H1 (cell line): ENCODE data around the gene NELFE. TPM values are rescaled to one million over a fixed set of nuclear protein-coding genes. Genes with fewer than 3 reads are reported as not detected.
A peak's percentile ranks its signal among the peaks of the same experiment; 100 is the strongest.

Experiments
- CTCF ChIA-PET: fragments of 300-600 bp; sonication (Branson Sonifier 250); formaldehyde crosslinking; loops from one replicate; lab custom pipeline; 2021; ENCODE audit not compliant: partially characterized antibody; lab: Charles Lee
- POLR2A ChIA-PET: fragments of 300-600 bp; sonication (Branson Sonifier 250); formaldehyde crosslinking; loops from one replicate; lab custom pipeline; 2021; ENCODE audit warnings: inconsistent platforms; ENCODE audit not compliant: partially characterized antibody; lab: Charles Lee
- DNase-seq, 2 experiments: peaks; one replicate each; pipeline versions ENCODE4 v3.0.0 to v3.0.0-alpha.2; 2010 to 2022; ENCODE audit warnings: low spot score in 2 of 2, low read depth in 1 of 2, mixed read lengths in 1 of 2
- FAIRE-seq: peaks from 2 replicates; lab custom pipeline; 2011; peaks lifted over from hg19 to GRCh38; lab: Jason Lieb, UNC
- H2AFZ ChIP-seq: 2 replicates; pipeline ENCODE4 v1.8.1; 2012; ENCODE audit warnings: low read length, inconsistent platforms
- H2AK5ac ChIP-seq: 2 replicates; pipeline ENCODE4 v1.6.1; 2013; ENCODE audit warnings: low read depth, low read length
- H2BK120ac ChIP-seq: replicated peaks from 2 replicates; pipeline ENCODE3; 2013; ENCODE audit warnings: low read depth, low read length, inconsistent platforms
- H2BK12ac ChIP-seq: 2 replicates; pipeline ENCODE4 v1.6.1; 2013; ENCODE audit warnings: low read depth, low read length
- H2BK15ac ChIP-seq: 2 replicates; pipeline ENCODE4 v1.6.1; 2013; ENCODE audit warnings: low read length
- H2BK20ac ChIP-seq: 2 replicates; pipeline ENCODE4 v1.6.1; 2013; ENCODE audit warnings: low read length
- H2BK5ac ChIP-seq: 2 replicates; pipeline ENCODE4 v1.6.1; 2013; ENCODE audit warnings: low read depth, low read length
- H3K14ac ChIP-seq: 2 replicates; pipeline ENCODE4 v1.6.1; 2013; ENCODE audit warnings: inconsistent platforms; ENCODE audit not compliant: insufficient read length
- H3K18ac ChIP-seq: 2 replicates; pipeline ENCODE4 v1.6.1; 2013; ENCODE audit warnings: low read length; ENCODE audit errors: extremely low read depth
- H3K23ac ChIP-seq: 2 replicates; pipeline ENCODE4 v1.6.1; 2013; ENCODE audit warnings: inconsistent platforms; ENCODE audit not compliant: insufficient read length
- H3K23me2 ChIP-seq: 2 replicates; pipeline ENCODE4 v1.6.1; 2013; ENCODE audit warnings: low read depth, low read length
- H3K27ac ChIP-seq: 2 replicates; pipeline ENCODE4 v1.6.1; 2011; ENCODE audit warnings: low read depth, low read length, inconsistent platforms
- H3K27me3 ChIP-seq, 4 experiments: replicated peaks in 1 of 4; 1 replicate in 1 of 4; 2 replicates in 3 of 4; pipeline versions ENCODE4 v1.6.1 to v1.8.1; 2011 to 2013; ENCODE audit warnings: low read length in 3 of 4, mild to moderate bottlenecking in 3 of 4, inconsistent platforms in 2 of 4, mixed read lengths in 2 of 4, moderate library complexity in 1 of 4; ENCODE audit not compliant: control insufficient read depth in 3 of 4, insufficient read depth in 3 of 4; ENCODE audit errors: extremely low read depth in 1 of 4
- H3K36me3 ChIP-seq, 4 experiments: 2 replicates each; pipeline versions ENCODE4 v1.6.1 to v1.8.1; 2011 to 2013; ENCODE audit warnings: mild to moderate bottlenecking in 4 of 4, low read length in 3 of 4, moderate library complexity in 2 of 4, control low read depth in 1 of 4, inconsistent platforms in 1 of 4; ENCODE audit not compliant: insufficient read depth in 4 of 4, control insufficient read depth in 2 of 4
- H3K4ac ChIP-seq: replicated peaks from 2 replicates; pipeline ENCODE3; 2013; ENCODE audit warnings: low read length, low read depth, mixed read lengths, inconsistent platforms; ENCODE audit not compliant: insufficient read length
- H3K4me1 ChIP-seq, 4 experiments: replicated peaks in 1 of 4; 1 replicate in 1 of 4; 2 replicates in 3 of 4; pipeline versions ENCODE4 v1.6.1 to v1.8.1; 2011 to 2013; ENCODE audit warnings: low read length in 3 of 4, inconsistent platforms in 2 of 4, mixed read lengths in 1 of 4; ENCODE audit not compliant: insufficient read depth in 4 of 4, control insufficient read depth in 3 of 4
- H3K4me2 ChIP-seq, 2 experiments: 2 replicates each; pipeline versions ENCODE4 v1.6.1 to v1.8.1; 2011 to 2013; ENCODE audit warnings: low read depth in 2 of 2, low read length in 2 of 2, control low read depth in 1 of 2, inconsistent platforms in 1 of 2, mild to moderate bottlenecking in 1 of 2; ENCODE audit not compliant: insufficient read depth in 1 of 2
- H3K4me3 ChIP-seq, 4 experiments: fragments of 200-600, 300-600 bp in 1 of 4; sonication (generic), shearing (Covaris generic), sonication (Bioruptor Twin) in 1 of 4; 2 replicates each; pipeline versions ENCODE4 v1.5.1 to v1.8.1; 2011 to 2016; ENCODE audit warnings: low read length in 4 of 4, low read depth in 3 of 4, control low read depth in 2 of 4, inconsistent platforms in 2 of 4, mild to moderate bottlenecking in 2 of 4, mixed read lengths in 1 of 4, moderate library complexity in 1 of 4; ENCODE audit not compliant: insufficient read depth in 2 of 4; ENCODE audit errors: extremely low read depth in 1 of 4
- H3K56ac ChIP-seq: replicated peaks from 2 replicates; pipeline ENCODE3; 2013; ENCODE audit warnings: low read depth, mild to moderate bottlenecking, mixed read lengths, low read length, inconsistent platforms; ENCODE audit not compliant: insufficient read length
- H3K79me1 ChIP-seq: 2 replicates; pipeline ENCODE4 v1.6.1; 2013; ENCODE audit warnings: low read depth, low read length, control low read depth
- H3K79me2 ChIP-seq, 2 experiments: 2 replicates each; pipeline versions ENCODE4 v1.6.1 to v1.8.1; 2012 to 2013; ENCODE audit warnings: low read length in 2 of 2, mild to moderate bottlenecking in 2 of 2, inconsistent platforms in 1 of 2; ENCODE audit not compliant: insufficient read depth in 2 of 2, control insufficient read depth in 1 of 2
- H3K9ac ChIP-seq, 4 experiments: replicated peaks in 1 of 4; 1 replicate in 1 of 4; 2 replicates in 3 of 4; pipeline versions ENCODE4 v1.6.1 to v1.8.1; 2011 to 2013; ENCODE audit warnings: low read depth in 3 of 4, low read length in 3 of 4, control low read depth in 2 of 4, mild to moderate bottlenecking in 2 of 4, moderate library complexity in 2 of 4, inconsistent platforms in 1 of 4; ENCODE audit errors: extremely low read depth in 1 of 4
- H3K9me3 ChIP-seq, 2 experiments: 2 replicates each; pipeline versions ENCODE4 v1.6.1 to v1.8.1; 2012 to 2013; ENCODE audit warnings: mild to moderate bottlenecking in 2 of 2, moderate library complexity in 2 of 2, control low read depth in 1 of 2, inconsistent platforms in 1 of 2, low read depth in 1 of 2, low read length in 1 of 2, mixed read lengths in 1 of 2; ENCODE audit not compliant: insufficient read depth in 2 of 2
- H4K20me1 ChIP-seq, 2 experiments: replicated peaks in 1 of 2; 2 replicates each; pipeline versions ENCODE3 to v1.8.1; 2011 to 2013; ENCODE audit warnings: inconsistent platforms in 2 of 2, low read length in 2 of 2, mild to moderate bottlenecking in 1 of 2; ENCODE audit not compliant: insufficient read depth in 2 of 2, control insufficient read depth in 1 of 2
- H4K5ac ChIP-seq: 2 replicates; pipeline ENCODE4 v1.6.1; 2013; ENCODE audit warnings: low read length, low read depth, mixed read lengths, inconsistent platforms; ENCODE audit not compliant: insufficient read length
- H4K8ac ChIP-seq: 2 replicates; pipeline ENCODE4 v1.8.0; 2013; ENCODE audit warnings: mild to moderate bottlenecking, moderate library complexity, low read length, inconsistent platforms; ENCODE audit not compliant: insufficient read depth; ENCODE audit errors: extremely low read depth
- H4K91ac ChIP-seq: replicated peaks from 2 replicates; pipeline ENCODE3; 2013; ENCODE audit warnings: low read length, mixed read lengths, inconsistent platforms; ENCODE audit not compliant: insufficient read length
- ATF3 ChIP-seq: IDR thresholded peaks from 2 replicates; pipeline ENCODE4 v1.6.1; 2011; ENCODE audit warnings: low read depth, mild to moderate bottlenecking, low read length; ENCODE audit not compliant: insufficient read depth
- BCL11A ChIP-seq, 2 experiments: IDR thresholded peaks; one replicate each; pipeline ENCODE4 v1.6.1; 2011; ENCODE audit warnings: low read depth in 2 of 2, low read length in 2 of 2, mild to moderate bottlenecking in 2 of 2
- CBX8 ChIP-seq: fragments of 300-800, 300-1000 bp; sonication (generic); IDR thresholded peaks from 2 replicates; pipeline ENCODE4 v1.7.1; 2016; ENCODE audit warnings: low read depth, low read length, borderline replicate concordance
- JUND ChIP-seq: IDR thresholded peaks from 2 replicates; pipeline ENCODE4 v1.6.1; 2011; ENCODE audit warnings: mild to moderate bottlenecking, improper control_type of control experiment, low read length
- POLR2A ChIP-seq, 2 experiments: IDR thresholded peaks; 1 replicate in 1 of 2; 2 replicates in 1 of 2; pipeline ENCODE4 v1.6.1; 2011; ENCODE audit warnings: low read depth in 2 of 2, low read length in 2 of 2, mild to moderate bottlenecking in 2 of 2; ENCODE audit errors: control extremely low read depth in 1 of 2
- POLR2AphosphoS5 ChIP-seq: IDR thresholded peaks from 2 replicates; pipeline ENCODE4 v1.6.1; 2011; ENCODE audit warnings: low read depth, low read length
- RNF2 ChIP-seq: fragments of 200-900, 300-1000 bp; sonication (generic); IDR thresholded peaks from 2 replicates; pipeline ENCODE4 v1.7.1; 2016; ENCODE audit warnings: borderline replicate concordance, low read depth, mild to moderate bottlenecking, antibody characterized with exemption, low read length; ENCODE audit not compliant: poor library complexity, severe bottlenecking; ENCODE audit errors: missing control alignments
- RXRA ChIP-seq: IDR thresholded peaks from 2 replicates; pipeline ENCODE4 v1.6.1; 2011; ENCODE audit warnings: low read depth, mild to moderate bottlenecking, low read length, moderate library complexity; ENCODE audit not compliant: insufficient read depth
- SIX5 ChIP-seq: IDR thresholded peaks from 2 replicates; pipeline ENCODE4 v1.6.1; 2011; ENCODE audit warnings: mild to moderate bottlenecking, low read depth, low read length
- SP2 ChIP-seq: IDR thresholded peaks from 2 replicates; pipeline ENCODE4 v1.6.1; 2012; ENCODE audit warnings: mild to moderate bottlenecking, low read length, inconsistent platforms
- SP4 ChIP-seq: IDR thresholded peaks from 2 replicates; pipeline ENCODE4 v1.6.1; 2012; ENCODE audit warnings: low read length, inconsistent platforms
- SUZ12 ChIP-seq: fragments of 200-600 bp; sonication (generic); IDR thresholded peaks from 2 replicates; pipeline ENCODE4 v1.6.1; 2012; ENCODE audit warnings: mild to moderate bottlenecking, inconsistent platforms, low read length, moderate library complexity, mixed read lengths
- TCF12 ChIP-seq: IDR thresholded peaks from 2 replicates; pipeline ENCODE4 v1.6.1; 2011; ENCODE audit warnings: low read depth, mild to moderate bottlenecking, low read length
- YY1 ChIP-seq: IDR thresholded peaks from 2 replicates; pipeline ENCODE4 v1.6.1; 2011; ENCODE audit warnings: low read depth, mild to moderate bottlenecking, low read length
- WGBS, 2 experiments: shearing (Covaris generic) in 1 of 2; methylation state at CpG; one replicate each; pipeline versions ENCODE4 v1.1.6 to v1.1.7; 2013 to 2015; ENCODE audit warnings: low lambda C conversion rate in 2 of 2, mixed read lengths in 2 of 2, inconsistent platforms in 1 of 2, low coverage in 1 of 2, missing lambda C conversion rate in 1 of 2; ENCODE audit not compliant: insufficient replicate concordance in 2 of 2, insufficient coverage in 1 of 2, insufficient read length in 1 of 2; ENCODE audit errors: extremely low coverage in 1 of 2, missing lambda C conversion rate in 1 of 2; 5-methylcytosine and 5-hydroxymethylcytosine counted together
- polyA plus RNA-seq, 7 experiments: library from polyadenylated mRNA; depleted of rRNA in 3 of 7; stranded (reverse) in 5 of 7; unstranded in 2 of 7; fragments of >200 nt in 5 of 7; fragments of 200-250 nt in 2 of 7; gene quantifications; 1 replicate in 5 of 7; 2 replicates in 1 of 7; 4 replicates in 1 of 7; pipeline versions ENCODE4 v1.2.1 to v1.2.3, GENCODE V29; 2011 to 2013; ENCODE audit warnings: missing spikeins in 2 of 7, mixed read lengths in 2 of 7
- total RNA-seq: library from RNA; stranded (reverse); fragmentation: NEBNext Ultra II Directional; extraction: Animal tissue kit (Norgen Biotek cat#: 25700); gene quantifications from 2 replicates; pipeline ENCODE4 v1.2.1, GENCODE V29; 2021

NELFE gene
- total and polyA plus RNA-seq, 2 of the 8 experiments (the other 6 are each of a cell fraction or from before 2014, with no cell fraction given): 49.2 to 71.5 TPM

GRCh38 chr6:31905041-31905440 is 53.7 kb downstream of the NELFE start:
- Histone ChIP-seq H2AFZ (no peak overlapping the region), H4K5ac (no peak overlapping the region), H2AK5ac (no peak overlapping the region), H3K27me3 (no peaks in the 10 kb centered on the region), H3K27ac (no peak overlapping the region), H3K79me1 (no peaks in the 10 kb centered on the region; the same call in 1 of the 2 replicates), H4K8ac (no peak overlapping the region), H4K91ac (no peak overlapping the region), H3K23me2 (peaks cover 4% of the 10 kb centered on the region; the same call in 1 of the 2 replicates), H2BK5ac (no peak overlapping the region), H3K4me3 (no peak overlapping the region), H2BK12ac (no peak overlapping the region), H3K56ac (no peak overlapping the region), H2BK120ac (no peak overlapping the region), H3K4me2 (no peak overlapping the region), H3K9ac (no peak overlapping the region), H4K20me1 (no peaks in the 10 kb centered on the region), H3K9me3 (no peaks in the 10 kb centered on the region), H3K36me3 (peaks cover 0 to under 1% (median under 1%) of the 10 kb centered on the region in 4 experiments; a peak in 1 of 8 replicates), H2BK20ac (no peak overlapping the region), H2BK15ac (0 out of 2 replicates have a peak overlapping the region, but pooled peaks have one; percentile 46), H3K4ac (no peak overlapping the region), H3K14ac (no peak overlapping the region), H3K79me2 (peaks cover 0 to 2% of the 10 kb centered on the region in 2 experiments; a peak in 1 of 4 replicates), H3K4me1 (peaks cover 0 to 18% (median 11%) of the 10 kb centered on the region in 4 experiments; a peak in 6 of 7 replicates), H3K23ac (no peak overlapping the region), H3K18ac (no peak overlapping the region)
- CTCF ChIA-PET: interaction anchor here (0.5 to 1.9 kb wide), 7 partner anchors 10 to 215 kb away, joined by 3 to 10 read pairs (median 4); no protein-coding TSS in a partner anchor
- POLR2A ChIA-PET: interaction anchor here (0.9 to 2.8 kb wide), 6 partner anchors 9 to 79 kb away, joined by 3 to 10 read pairs (median 4); partner anchors contain the start of gene DXO
- WGBS, 2 experiments: 77% methylated on average over 1 of the region's 1 CpG; no CpG with 5 or more reads in 1 of the 2 experiments
- FAIRE-seq (no peak), DNase-seq (no peak)
- no peak for TF ChIP-seq JUND
- no peak for TF ChIP-seq RNF2
- no peak for TF ChIP-seq SIX5
- TF ChIP-seq YY1: no peak
- TF ChIP-seq SUZ12: no peak
- no peak for TF ChIP-seq SP4
- TF ChIP-seq SP2: no peak
- no peak for TF ChIP-seq BCL11A (IDR thresholded peaks at IDR 0.05; ENCODE audit: low read depth in 2 of 2, low read length in 2 of 2)
- no peak for TF ChIP-seq RXRA
- TF ChIP-seq TCF12: no peak
- TF ChIP-seq POLR2A (IDR thresholded peaks at IDR 0.05; ENCODE audit: control extremely low read depth in 1 of 2, low read depth in 2 of 2, low read length in 2 of 2): no peak
- no peak for TF ChIP-seq ATF3
- TF ChIP-seq POLR2AphosphoS5: no peak
- TF ChIP-seq CBX8: no peak
